Measurements from ENCODE around the gene ART3.

DNA sequence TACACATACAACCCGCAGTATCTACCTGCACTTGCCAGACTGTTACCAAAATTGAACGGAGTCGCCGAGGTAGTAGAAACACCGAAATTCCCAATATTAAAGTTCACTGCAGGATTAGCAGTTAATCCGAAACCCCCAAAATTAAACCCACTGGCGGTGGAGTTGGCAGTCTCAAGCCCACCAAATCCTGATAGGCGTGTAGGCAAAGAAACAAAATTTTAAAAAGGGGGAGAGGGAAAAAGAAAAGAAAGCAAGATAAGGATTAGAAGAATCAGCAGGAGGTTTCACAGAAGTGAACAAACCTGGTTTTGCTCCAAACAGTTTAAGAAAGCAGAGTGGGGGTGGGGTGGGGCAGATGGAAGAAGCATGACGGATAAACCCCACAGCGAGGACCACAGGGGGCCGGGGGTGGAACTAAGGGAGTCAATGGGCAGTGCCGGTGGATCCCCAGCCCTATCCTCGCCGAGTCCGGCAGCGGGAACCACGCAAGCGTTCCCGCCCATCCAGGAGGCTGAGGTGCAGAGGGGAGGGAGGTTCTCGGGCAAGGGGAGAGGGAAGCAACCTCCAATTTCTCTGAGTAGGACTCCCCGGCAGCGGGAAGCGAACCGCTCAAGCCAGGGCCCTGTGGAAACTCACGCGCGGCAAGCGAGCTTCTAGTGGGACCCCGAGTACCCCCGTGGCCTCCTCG is 73.1 kb downstream of the ART3 start:
- no peak for TF ChIP-seq POLR2A (conservative IDR thresholded peaks at IDR 0.05)
- peak; percentile 43; the same call in 1 of the 2 replicates for TF ChIP-seq GTF2F1 (IDR thresholded peaks at IDR 0.05; ENCODE audit: low read depth, low read length)
- TF ChIP-seq CSDE1 (IDR thresholded peaks at IDR 0.05) = no peak
- TF ChIP-seq SMARCB1 (IDR thresholded peaks at IDR 0.05; ENCODE audit: insufficient read length, low read depth) = no peak
- no peak for TF ChIP-seq TAF1 (IDR thresholded peaks at IDR 0.05; ENCODE audit: control insufficient read depth, extremely low read depth, insufficient read depth, low read length, severe bottlenecking)
- TF ChIP-seq, protein P1, sequence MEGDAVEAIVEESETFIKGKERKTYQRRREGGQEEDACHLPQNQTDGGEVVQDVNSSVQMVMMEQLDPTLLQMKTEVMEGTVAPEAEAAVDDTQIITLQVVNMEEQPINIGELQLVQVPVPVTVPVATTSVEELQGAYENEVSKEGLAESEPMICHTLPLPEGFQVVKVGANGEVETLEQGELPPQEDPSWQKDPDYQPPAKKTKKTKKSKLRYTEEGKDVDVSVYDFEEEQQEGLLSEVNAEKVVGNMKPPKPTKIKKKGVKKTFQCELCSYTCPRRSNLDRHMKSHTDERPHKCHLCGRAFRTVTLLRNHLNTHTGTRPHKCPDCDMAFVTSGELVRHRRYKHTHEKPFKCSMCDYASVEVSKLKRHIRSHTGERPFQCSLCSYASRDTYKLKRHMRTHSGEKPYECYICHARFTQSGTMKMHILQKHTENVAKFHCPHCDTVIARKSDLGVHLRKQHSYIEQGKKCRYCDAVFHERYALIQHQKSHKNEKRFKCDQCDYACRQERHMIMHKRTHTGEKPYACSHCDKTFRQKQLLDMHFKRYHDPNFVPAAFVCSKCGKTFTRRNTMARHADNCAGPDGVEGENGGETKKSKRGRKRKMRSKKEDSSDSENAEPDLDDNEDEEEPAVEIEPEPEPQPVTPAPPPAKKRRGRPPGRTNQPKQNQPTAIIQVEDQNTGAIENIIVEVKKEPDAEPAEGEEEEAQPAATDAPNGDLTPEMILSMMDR (IDR thresholded peaks at IDR 0.05 in 2 of 3, conservative IDR thresholded peaks at IDR 0.05 in 1 of 3; ENCODE audit: insufficient read depth in 2 of 3, low read depth in 1 of 3, low read length in 3 of 3) = no peak
- TF ChIP-seq, protein P2, sequence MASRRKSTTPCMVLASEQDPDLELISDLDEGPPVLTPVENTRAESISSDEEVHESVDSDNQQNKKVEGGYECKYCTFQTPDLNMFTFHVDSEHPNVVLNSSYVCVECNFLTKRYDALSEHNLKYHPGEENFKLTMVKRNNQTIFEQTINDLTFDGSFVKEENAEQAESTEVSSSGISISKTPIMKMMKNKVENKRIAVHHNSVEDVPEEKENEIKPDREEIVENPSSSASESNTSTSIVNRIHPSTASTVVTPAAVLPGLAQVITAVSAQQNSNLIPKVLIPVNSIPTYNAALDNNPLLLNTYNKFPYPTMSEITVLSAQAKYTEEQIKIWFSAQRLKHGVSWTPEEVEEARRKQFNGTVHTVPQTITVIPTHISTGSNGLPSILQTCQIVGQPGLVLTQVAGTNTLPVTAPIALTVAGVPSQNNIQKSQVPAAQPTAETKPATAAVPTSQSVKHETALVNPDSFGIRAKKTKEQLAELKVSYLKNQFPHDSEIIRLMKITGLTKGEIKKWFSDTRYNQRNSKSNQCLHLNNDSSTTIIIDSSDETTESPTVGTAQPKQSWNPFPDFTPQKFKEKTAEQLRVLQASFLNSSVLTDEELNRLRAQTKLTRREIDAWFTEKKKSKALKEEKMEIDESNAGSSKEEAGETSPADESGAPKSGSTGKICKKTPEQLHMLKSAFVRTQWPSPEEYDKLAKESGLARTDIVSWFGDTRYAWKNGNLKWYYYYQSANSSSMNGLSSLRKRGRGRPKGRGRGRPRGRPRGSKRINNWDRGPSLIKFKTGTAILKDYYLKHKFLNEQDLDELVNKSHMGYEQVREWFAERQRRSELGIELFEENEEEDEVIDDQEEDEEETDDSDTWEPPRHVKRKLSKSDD (conservative IDR thresholded peaks at IDR 0.05; ENCODE audit: low read length) = no peak
- TF ChIP-seq, protein P3, sequence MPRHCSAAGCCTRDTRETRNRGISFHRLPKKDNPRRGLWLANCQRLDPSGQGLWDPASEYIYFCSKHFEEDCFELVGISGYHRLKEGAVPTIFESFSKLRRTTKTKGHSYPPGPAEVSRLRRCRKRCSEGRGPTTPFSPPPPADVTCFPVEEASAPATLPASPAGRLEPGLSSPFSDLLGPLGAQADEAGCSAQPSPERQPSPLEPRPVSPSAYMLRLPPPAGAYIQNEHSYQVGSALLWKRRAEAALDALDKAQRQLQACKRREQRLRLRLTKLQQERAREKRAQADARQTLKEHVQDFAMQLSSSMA (CRISPR knock-in tag; IDR thresholded peaks at IDR 0.05) = no peak
- no peak for TF ChIP-seq SIX5 (IDR thresholded peaks at IDR 0.05; ENCODE audit: borderline replicate concordance in 1 of 2, insufficient read depth in 1 of 2, low read depth in 1 of 2, low read length in 2 of 2)
- no peak for TF ChIP-seq TCF7L2 (IDR thresholded peaks at IDR 0.05; ENCODE audit: low read depth, low read length)
- peak; percentile 82; the same call in 1 of the 2 replicates for TF ChIP-seq CC2D1A (IDR thresholded peaks at IDR 0.05)
- TF ChIP-seq SP1 (CRISPR knock-in tag; IDR thresholded peaks at IDR 0.05) = no peak
- TF ChIP-seq ZNF263 (CRISPR knock-in tag; IDR thresholded peaks at IDR 0.05; ENCODE audit: borderline replicate concordance) = no peak
- no peak for TF ChIP-seq EZH2 (IDR thresholded peaks at IDR 0.05; ENCODE audit: borderline replicate concordance, low read depth, low read length)
